Lung (tissue), 16 donors: ENCODE measurements around the gene CDYL. TPM values are rescaled to one million over a fixed set of nuclear protein-coding genes. Genes with fewer than 3 reads are reported as not detected.
A peak's percentile ranks its signal among the peaks of the same experiment; 100 is the strongest.

Source experiments
- ATAC-seq: fragments of 200-7000 bp; cut with Tn5 transposase; one replicate; pipeline ENCODE4 v1.9.1; 2020; ENCODE audit warnings: moderate number of reproducible peaks; ENCODE audit not compliant: insufficient read depth, low FRiP score
- DNase-seq, 3 donors: peaks; one replicate each; pipeline ENCODE4 v3.0.0-alpha.2; 2013 to 2017
- H3K27ac ChIP-seq, 2 donors: one replicate each; pipeline ENCODE4 v1.5.1; 2013; ENCODE audit warnings: mild to moderate bottlenecking in 2 of 2, moderate library complexity in 2 of 2, control low read depth in 1 of 2, inconsistent platforms in 1 of 2, low read depth in 1 of 2, low read length in 1 of 2
- H3K27me3 ChIP-seq, 3 donors: one replicate each; pipeline ENCODE4 v1.5.1; 2013; ENCODE audit warnings: low read length in 2 of 3; ENCODE audit not compliant: control insufficient read depth in 3 of 3, insufficient read depth in 3 of 3
- H3K36me3 ChIP-seq, 4 donors: one replicate each; pipeline ENCODE4 v1.5.1; 2013; ENCODE audit warnings: low read length in 4 of 4, mild to moderate bottlenecking in 1 of 4, moderate library complexity in 1 of 4; ENCODE audit not compliant: control insufficient read depth in 4 of 4, insufficient read depth in 4 of 4
- H3K4me1 ChIP-seq, 5 donors: one replicate each; pipeline ENCODE4 v1.5.1; 2013; ENCODE audit warnings: low read length in 5 of 5, mild to moderate bottlenecking in 2 of 5, moderate library complexity in 1 of 5; ENCODE audit not compliant: control insufficient read depth in 5 of 5, insufficient read depth in 5 of 5
- H3K4me3 ChIP-seq: one replicate; pipeline ENCODE4 v1.5.1; 2013; ENCODE audit warnings: mild to moderate bottlenecking, control low read depth, moderate library complexity
- H3K9ac ChIP-seq, 2 donors: one replicate each; pipeline ENCODE4 v1.5.1; 2013; ENCODE audit warnings: low read length in 2 of 2, control low read depth in 1 of 2; ENCODE audit not compliant: insufficient read depth in 1 of 2
- H3K9me3 ChIP-seq, 4 donors: one replicate each; pipeline ENCODE4 v1.5.1; 2013; ENCODE audit warnings: low read length in 3 of 4, mild to moderate bottlenecking in 1 of 4, moderate library complexity in 1 of 4; ENCODE audit not compliant: control insufficient read depth in 4 of 4, insufficient read depth in 3 of 4
- WGBS, 2 donors: extraction: QIAGEN DNeasy Blood & Tissue Kit; methylation state at CpG; one replicate each; pipeline ENCODE4 v1.1.7; 2013; 5-methylcytosine and 5-hydroxymethylcytosine counted together
- long read RNA-seq, 5 donors: transcript quantifications; one replicate each; lab custom pipeline, GENCODE V29; 2026
- polyA plus RNA-seq, 2 donors: library from polyadenylated mRNA; stranded (reverse); fragments of 200-250 nt; gene quantifications; one replicate each; pipeline ENCODE4 v1.2.1, GENCODE V29; 2013
- total RNA-seq, 2 donors: library from RNA; depleted of rRNA in 1 of 2; stranded (reverse); fragments of >200 nt in 1 of 2; gene quantifications; one replicate each; pipeline ENCODE4 v1.2.1, GENCODE V29; 2014 to 2021
- TF ChIP-seq, protein P1 (sequence below): IDR thresholded peaks from 2 replicates; pipeline ENCODE4 v1.5.1; 2012; ENCODE audit warnings: mild to moderate bottlenecking; ENCODE audit errors: control extremely low read depth, extremely low read depth
- donor health status: control.
- donor health status: control.
- donor health status: Bipolar disorder and iron deficiency.
- donor health status: healthy.
- donor health status: DM: yes; HTN: yes; CAD: no.

CDYL gene, protein sequence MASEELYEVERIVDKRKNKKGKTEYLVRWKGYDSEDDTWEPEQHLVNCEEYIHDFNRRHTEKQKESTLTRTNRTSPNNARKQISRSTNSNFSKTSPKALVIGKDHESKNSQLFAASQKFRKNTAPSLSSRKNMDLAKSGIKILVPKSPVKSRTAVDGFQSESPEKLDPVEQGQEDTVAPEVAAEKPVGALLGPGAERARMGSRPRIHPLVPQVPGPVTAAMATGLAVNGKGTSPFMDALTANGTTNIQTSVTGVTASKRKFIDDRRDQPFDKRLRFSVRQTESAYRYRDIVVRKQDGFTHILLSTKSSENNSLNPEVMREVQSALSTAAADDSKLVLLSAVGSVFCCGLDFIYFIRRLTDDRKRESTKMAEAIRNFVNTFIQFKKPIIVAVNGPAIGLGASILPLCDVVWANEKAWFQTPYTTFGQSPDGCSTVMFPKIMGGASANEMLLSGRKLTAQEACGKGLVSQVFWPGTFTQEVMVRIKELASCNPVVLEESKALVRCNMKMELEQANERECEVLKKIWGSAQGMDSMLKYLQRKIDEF
- total RNA-seq: 10 to 100 TPM; 31.1 to 51.6 TPM
- 10 to 100 TPM in 1 of 2 donors, 1 to 10 TPM in 1; 5.8 to 10.7 TPM for polyA plus RNA-seq
- long read RNA-seq, donor 1, transcript CDYL-203 (7 exons, 2,184 nt): major isoform, 8 of 20 reads
- long read RNA-seq, donor 1, partial matches to known transcripts: 12 of 20 reads
- long read RNA-seq, donor 1, other reads (novel, unspliced or antisense): 0 of 20 reads
- long read RNA-seq, donor 2, partial matches to known transcripts: 30 of 30 reads
- long read RNA-seq, donor 2, other reads (novel, unspliced or antisense): 0 of 30 reads
- long read RNA-seq, donor 3: 0 reads
- long read RNA-seq, donor 4, partial matches to known transcripts: 8 of 9 reads
- long read RNA-seq, donor 4, other reads (novel, unspliced or antisense): 0 of 9 reads
- long read RNA-seq, donor 5, partial matches to known transcripts: 60 of 64 reads
- long read RNA-seq, donor 5, other reads (novel, unspliced or antisense): 0 of 64 reads

DNA sequence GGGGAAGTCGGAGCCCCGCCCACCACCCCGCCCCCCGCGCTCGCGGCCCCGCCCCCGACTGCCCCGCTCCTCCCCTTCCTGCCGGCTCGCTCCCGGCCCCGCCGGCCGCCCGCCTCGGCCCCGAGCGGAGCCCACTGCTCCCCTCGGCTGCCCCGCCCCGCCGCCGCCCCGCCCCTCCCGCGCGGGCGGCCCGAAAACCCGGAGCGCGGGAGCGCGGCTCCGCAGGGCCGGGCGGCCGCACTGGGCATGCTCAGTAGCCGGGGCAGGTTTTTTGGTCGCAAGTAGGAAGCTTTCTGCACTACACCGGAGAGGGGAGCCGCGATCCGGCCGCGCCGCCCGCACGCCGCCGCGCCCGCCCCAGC, at the start of gene CDYL:
Gene CDYL (plus strand): TSS at position 274 of the 362 bp plus-strand sequence. CDS start 380 bp downstream, outside the sequence.
- Histone ChIP-seq H3K27me3 (peaks cover 0 to 11% (median 6%) of the 10 kb centered on the region in 3 donors), H3K9me3 (peaks cover 0 to 3% (median 0%) of the 10 kb centered on the region in 4 donors), H3K4me1 (peaks cover 0 to 16% (median 7%) of the 10 kb centered on the region in 5 donors), H3K27ac (peak within 1 kb of the TSS; percentile 87 to 98), H3K4me3 (peak within 1 kb of the TSS; percentile 79), H3K9ac (no peak within 1 kb of the TSS), H3K36me3 (no peaks in the 10 kb centered on the region)
- ATAC-seq (peak; percentile 92), DNase-seq (peak; percentile 90 to 94 (median 93))
- 0 to 1% methylated on average over 12 to 55 of the region's 55 CpGs for WGBS, 2 donors
- TF ChIP-seq, protein P1, sequence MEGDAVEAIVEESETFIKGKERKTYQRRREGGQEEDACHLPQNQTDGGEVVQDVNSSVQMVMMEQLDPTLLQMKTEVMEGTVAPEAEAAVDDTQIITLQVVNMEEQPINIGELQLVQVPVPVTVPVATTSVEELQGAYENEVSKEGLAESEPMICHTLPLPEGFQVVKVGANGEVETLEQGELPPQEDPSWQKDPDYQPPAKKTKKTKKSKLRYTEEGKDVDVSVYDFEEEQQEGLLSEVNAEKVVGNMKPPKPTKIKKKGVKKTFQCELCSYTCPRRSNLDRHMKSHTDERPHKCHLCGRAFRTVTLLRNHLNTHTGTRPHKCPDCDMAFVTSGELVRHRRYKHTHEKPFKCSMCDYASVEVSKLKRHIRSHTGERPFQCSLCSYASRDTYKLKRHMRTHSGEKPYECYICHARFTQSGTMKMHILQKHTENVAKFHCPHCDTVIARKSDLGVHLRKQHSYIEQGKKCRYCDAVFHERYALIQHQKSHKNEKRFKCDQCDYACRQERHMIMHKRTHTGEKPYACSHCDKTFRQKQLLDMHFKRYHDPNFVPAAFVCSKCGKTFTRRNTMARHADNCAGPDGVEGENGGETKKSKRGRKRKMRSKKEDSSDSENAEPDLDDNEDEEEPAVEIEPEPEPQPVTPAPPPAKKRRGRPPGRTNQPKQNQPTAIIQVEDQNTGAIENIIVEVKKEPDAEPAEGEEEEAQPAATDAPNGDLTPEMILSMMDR: no peak

DNA sequence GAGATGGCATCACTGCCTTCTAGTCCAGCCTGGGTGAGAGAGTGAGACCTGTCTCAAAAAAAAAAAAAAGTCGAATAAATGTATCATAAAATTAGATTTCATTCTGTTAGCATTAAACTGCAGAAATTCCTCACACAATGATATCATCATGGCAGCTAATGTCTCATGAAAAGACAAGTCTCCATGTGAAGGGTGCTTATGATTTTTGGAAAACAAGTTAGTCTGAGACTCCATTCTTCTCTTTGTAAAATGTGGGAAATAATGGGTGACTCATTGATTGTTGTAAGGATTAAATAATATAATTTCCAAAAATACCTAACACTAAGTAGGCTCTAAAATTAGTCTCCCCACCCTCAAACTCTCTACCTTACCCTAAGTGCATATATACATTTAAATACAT, 49.6 kb upstream of the CDYL start:
- Histone ChIP-seq H3K9me3 (peaks cover 0 to 4% (median 0%) of the 10 kb centered on the region in 4 donors), H3K36me3 (no peaks in the 10 kb centered on the region)
- 84 to 92% methylated on average over 1 of the region's 1 CpG for WGBS, 2 donors

DNA sequence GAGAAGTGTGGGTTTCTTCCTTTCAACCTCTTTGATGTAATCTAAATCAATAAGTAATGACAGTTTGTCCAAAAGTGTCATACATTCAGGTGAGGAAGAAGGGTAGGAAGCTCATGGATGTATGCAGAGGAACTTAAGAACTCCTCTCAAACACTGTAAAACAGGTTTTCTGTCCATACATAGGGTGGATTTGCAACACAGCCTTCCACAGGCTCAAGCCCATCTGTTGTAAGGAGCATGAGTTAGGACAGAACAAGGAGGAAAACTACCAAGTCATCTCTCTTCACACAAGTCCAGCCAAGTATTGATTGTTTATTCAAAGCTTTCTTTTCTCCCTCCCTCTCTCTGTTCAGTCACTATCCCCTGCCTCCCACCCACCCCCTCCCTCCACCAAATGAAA, 49.0 kb upstream of the CDYL start:
- no peak overlapping the region for H3K27ac ChIP-seq
- DNase-seq: no peak
- no peak overlapping the region for H3K9ac ChIP-seq
- no peak overlapping the region for H3K4me3 ChIP-seq
- H3K36me3 ChIP-seq: no peaks in the 10 kb centered on the region
- H3K4me1 ChIP-seq: no peaks in the 10 kb centered on the region
- H3K9me3 ChIP-seq: peaks cover 0 to 4% (median 0%) of the 10 kb centered on the region in 4 donors
- TF ChIP-seq, protein P1: no peak
- no peak for ATAC-seq
- H3K27me3 ChIP-seq: no peaks in the 10 kb centered on the region

More for the DNA sequence above, 49.6 kb upstream of the CDYL start:
- Histone ChIP-seq H3K4me3 (no peak overlapping the region), H3K27me3 (no peaks in the 10 kb centered on the region), H3K27ac (no peak overlapping the region), H3K4me1 (no peaks in the 10 kb centered on the region), H3K9ac (no peak overlapping the region)
- no peak for ATAC-seq
- TF ChIP-seq, protein P1: no peak
- no peak for DNase-seq
